IMR-90 (cell line): Measurements from ENCODE around the gene ZNF772. TPM values are rescaled to one million over a fixed set of nuclear protein-coding genes. Genes with fewer than 3 reads are reported as not detected.
"Not testable (repeated sequence)": the region's sequence is repeated elsewhere in the genome, so short reads cannot be mapped to it uniquely, and the experiment has no call there.

ENCODE experiments used
- ATAC-seq: fragments of 200-7000 bp; cut with Tn5 transposase; 2 replicates; pipeline ENCODE4 v1.9.1; 2020; ENCODE audit warnings: low read depth, mild to moderate bottlenecking, moderate library complexity
- BruUV-seq: library from RNA; stranded (reverse); fragments of 400-500 nt; replicated peaks from 2 replicates; lab custom pipeline; 2021; lab: Mats Ljungman, UMichigan
- CTCF ChIA-PET: fragments of 300-600 bp; formaldehyde crosslinking; extraction: SDS; loops from one replicate; lab custom pipeline; 2021; ENCODE audit warnings: antibody characterized with exemption; lab: Yijun Ruan, JAX
- POLR2A ChIA-PET: fragments of 300-600 bp; sonication (Branson Sonifier 250); formaldehyde crosslinking; loops from one replicate; lab custom pipeline; 2022; ENCODE audit warnings: antibody characterized with exemption; ENCODE audit not compliant: unreplicated experiment; lab: Charles Lee
- DNase-seq: peaks from one replicate; pipeline ENCODE4 v3.0.0; 2013
- H2AFZ ChIP-seq: replicated peaks from 2 replicates; pipeline ENCODE3; 2013; ENCODE audit warnings: low read length, mild to moderate bottlenecking; ENCODE audit not compliant: poor library complexity
- H2AK5ac ChIP-seq: 2 replicates; pipeline ENCODE4 v1.6.1; 2013; ENCODE audit warnings: low read depth, low read length, inconsistent platforms
- H2AK9ac ChIP-seq: replicated peaks from 2 replicates; pipeline ENCODE3; 2013; ENCODE audit warnings: mild to moderate bottlenecking, low read depth, low read length, moderate library complexity; ENCODE audit not compliant: poor library complexity
- H2BK120ac ChIP-seq: 2 replicates; pipeline ENCODE4 v1.6.1; 2013; ENCODE audit warnings: low read depth, low read length, inconsistent platforms
- H2BK15ac ChIP-seq: 3 replicates; pipeline ENCODE4 v1.6.1; 2013; ENCODE audit warnings: low read depth, low read length, inconsistent platforms
- H2BK20ac ChIP-seq: 2 replicates; pipeline ENCODE4 v1.6.1; 2013; ENCODE audit warnings: low read depth, mild to moderate bottlenecking, inconsistent platforms, low read length, moderate library complexity
- H2BK5ac ChIP-seq: 2 replicates; pipeline ENCODE4 v1.6.1; 2013; ENCODE audit warnings: mild to moderate bottlenecking, low read depth, low read length, inconsistent platforms; ENCODE audit not compliant: poor library complexity, severe bottlenecking
- H3K14ac ChIP-seq: replicated peaks from 2 replicates; pipeline ENCODE4 v1.6.1; 2013; ENCODE audit warnings: low read depth, low read length, inconsistent platforms
- H3K18ac ChIP-seq: 2 replicates; pipeline ENCODE4 v1.6.1; 2013; ENCODE audit warnings: low read depth, low read length, control low read depth
- H3K23ac ChIP-seq: 2 replicates; pipeline ENCODE4 v1.6.1; 2013; ENCODE audit warnings: low read depth, low read length, inconsistent platforms
- H3K27ac ChIP-seq: 2 replicates; pipeline ENCODE4 v1.5.1; 2013; ENCODE audit warnings: mild to moderate bottlenecking, control low read depth, low read length; ENCODE audit not compliant: insufficient read depth
- H3K27me3 ChIP-seq: 2 replicates; pipeline ENCODE4 v1.6.1; 2013; ENCODE audit warnings: low read length; ENCODE audit not compliant: control insufficient read depth, insufficient read depth
- H3K36me3 ChIP-seq: 2 replicates; pipeline ENCODE4 v1.6.1; 2013; ENCODE audit warnings: low read length, mixed read lengths; ENCODE audit not compliant: control insufficient read depth, insufficient read depth
- H3K4ac ChIP-seq: 2 replicates; pipeline ENCODE4 v1.6.1; 2013; ENCODE audit warnings: low read depth, low read length, inconsistent platforms
- H3K4me1 ChIP-seq: 2 replicates; pipeline ENCODE4 v1.6.1; 2013; ENCODE audit warnings: low read length, mixed read lengths; ENCODE audit not compliant: control insufficient read depth, insufficient read depth
- H3K4me2 ChIP-seq: 2 replicates; pipeline ENCODE4 v1.6.1; 2013; ENCODE audit warnings: low read depth, mild to moderate bottlenecking, control low read depth, low read length, moderate library complexity
- H3K4me3 ChIP-seq: 2 replicates; pipeline ENCODE4 v1.5.1; 2013; ENCODE audit warnings: low read depth, mild to moderate bottlenecking, control low read depth, low read length, moderate library complexity; ENCODE audit not compliant: insufficient read depth
- H3K56ac ChIP-seq: 2 replicates; pipeline ENCODE4 v1.6.1; 2013; ENCODE audit warnings: low read length, inconsistent platforms; ENCODE audit not compliant: insufficient read depth; ENCODE audit errors: extremely low read depth
- H3K79me1 ChIP-seq, 2 experiments: 2 replicates each; pipeline ENCODE4 v1.6.1; 2013; ENCODE audit warnings: low read length in 2 of 2, inconsistent platforms in 1 of 2, low read depth in 1 of 2
- H3K9ac ChIP-seq: 2 replicates; pipeline ENCODE4 v1.6.1; 2013; ENCODE audit warnings: low read depth, low read length, control low read depth
- H3K9me1 ChIP-seq: 2 replicates; pipeline ENCODE4 v1.6.1; 2013; ENCODE audit warnings: low read length, inconsistent platforms; ENCODE audit not compliant: insufficient read depth
- H3K9me3 ChIP-seq: 2 replicates; pipeline ENCODE4 v1.6.1; 2013; ENCODE audit warnings: low read length; ENCODE audit not compliant: control insufficient read depth, insufficient read depth
- H4K20me1 ChIP-seq: 2 replicates; pipeline ENCODE4 v1.6.1; 2013; ENCODE audit warnings: low read length, inconsistent platforms; ENCODE audit not compliant: insufficient read depth
- H4K5ac ChIP-seq: 2 replicates; pipeline ENCODE4 v1.6.1; 2013; ENCODE audit warnings: mild to moderate bottlenecking, low read depth, low read length, control low read depth
- H4K8ac ChIP-seq, 2 experiments: 2 replicates each; pipeline ENCODE4 v1.6.1; 2013; ENCODE audit warnings: low read depth in 2 of 2, low read length in 2 of 2, control low read depth in 1 of 2, inconsistent platforms in 1 of 2
- H4K91ac ChIP-seq: 2 replicates; pipeline ENCODE4 v1.6.1; 2013; ENCODE audit warnings: low read depth, low read length, inconsistent platforms; ENCODE audit not compliant: insufficient read depth
- CEBPB ChIP-seq: IDR thresholded peaks from 2 replicates; pipeline ENCODE4 v1.6.1; 2012; ENCODE audit warnings: low read depth, low read length, improper control_type of control experiment
- WGBS, 2 experiments: methylation state at CpG; one replicate each; pipeline versions ENCODE4 v1.1.5 to v1.1.7; 2013; ENCODE audit warnings: missing lambda C conversion rate in 2 of 2; ENCODE audit not compliant: insufficient read length in 1 of 2; ENCODE audit errors: extremely low coverage in 2 of 2; 5-methylcytosine and 5-hydroxymethylcytosine counted together
- dilution Hi-C: fragments of 300-500 bp; cut with HindIII; formaldehyde crosslinking; loops from one replicate; pipeline ENCODE4 v1.14.3; 2018; ENCODE audit warnings: low sequenced_read_pairs; ENCODE audit not compliant: unreplicated experiment
- in situ Hi-C: fragments of 300-500 bp; cut with MboI; formaldehyde crosslinking; loops from 3 replicates; pipeline ENCODE4 v1.14.3; 2019; ENCODE audit warnings: low sequenced_read_pairs, inconsistent platforms, mixed read lengths
- intact Hi-C: fragments of 100-400 bp; cut with micrococcal nuclease; formaldehyde crosslinking; loops from 2 replicates; pipeline ENCODE4 v1.10.0; 2022
- polyA plus RNA-seq, 3 experiments: library from polyadenylated mRNA; depleted of rRNA; stranded (reverse); fragments of >200 nt; gene quantifications; 2 replicates each; pipeline ENCODE4 v1.2.3, GENCODE V29; 2012; ENCODE audit warnings: low replicate concordance in 1 of 3
- total RNA-seq: library from RNA; depleted of rRNA; stranded (reverse); fragments of >200 nt; gene quantifications from 2 replicates; pipeline ENCODE4 v1.2.3, GENCODE V29; 2012

ZNF772 gene
- total and polyA plus RNA-seq, 2 of the 4 experiments (the other 2 are of a cell fraction) = 4.6 to 33.0 TPM

DNA sequence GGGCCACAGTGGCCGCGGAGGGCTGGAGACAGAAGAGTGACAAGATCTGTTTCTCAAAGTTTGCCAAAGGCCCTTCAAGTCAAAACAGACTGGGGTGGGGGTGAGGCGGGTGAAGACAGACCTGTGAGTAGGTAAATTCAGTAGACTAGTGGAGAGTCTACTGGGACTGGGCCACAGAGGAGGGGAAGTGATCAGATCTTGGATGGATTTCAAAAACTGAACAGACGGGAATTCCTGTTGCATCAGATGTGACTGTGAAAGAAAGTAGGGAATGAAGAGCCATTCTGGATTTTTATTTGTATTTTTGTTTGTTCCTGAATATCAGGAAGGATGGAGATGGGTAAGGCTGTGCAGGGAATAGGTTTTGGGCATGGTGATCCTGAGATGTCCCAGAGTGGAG is 23.0 kb upstream of the ZNF772 start:
- H2BK120ac ChIP-seq, H4K5ac ChIP-seq, H3K23ac ChIP-seq, H3K27me3 ChIP-seq, BruUV-seq, CTCF ChIA-PET, H4K20me1 ChIP-seq, dilution Hi-C loops, H3K18ac ChIP-seq, H2AK9ac ChIP-seq, POLR2A ChIA-PET, in situ Hi-C loops, H2AFZ ChIP-seq, H3K9me1 ChIP-seq, H3K4me1 ChIP-seq, intact Hi-C loops, H2BK20ac ChIP-seq, H3K56ac ChIP-seq, H2BK15ac ChIP-seq: not testable (repeated sequence)
- ATAC-seq = peak; percentile 45
- peak overlapping the region; percentile 5 for H2AK5ac ChIP-seq
- peak overlapping the region; percentile 84 for H3K4ac ChIP-seq
- TF ChIP-seq CEBPB = 0 out of 2 replicates have a peak, but pooled peaks have one; percentile 30
- H3K79me1 ChIP-seq = peaks cover 33 to 34% of the 10 kb centered on the region in 2 experiments
- WGBS, 2 experiments = 0% methylated on average over 1 of the region's 4 CpGs; no CpG with 5 or more reads in 1 of the 2 experiments
- H2BK5ac ChIP-seq = peak overlapping the region; percentile 35
- peaks cover 11% of the 10 kb centered on the region for H3K9me3 ChIP-seq
- H3K36me3 ChIP-seq = peaks cover 24% of the 10 kb centered on the region
- peak overlapping the region; percentile 59; the same call in 1 of the 2 replicates for H3K27ac ChIP-seq
- peak overlapping the region; percentile 43 for H4K91ac ChIP-seq
- H3K4me2 ChIP-seq = peak overlapping the region; percentile 98
- peak overlapping the region; percentile 70 for H3K9ac ChIP-seq
- peak overlapping the region; percentile 6 to 69; a peak in 2 of 4 replicates for H4K8ac ChIP-seq
- peak overlapping the region; percentile 29; the same call in 1 of the 2 replicates for H3K14ac ChIP-seq
- peak; percentile 56 for DNase-seq
- H3K4me3 ChIP-seq = peak overlapping the region; percentile 39
